NCI-H146 treated with DMSO at 0.1 percent for 48 hours (cell line): ENCODE results near the gene SAFB2.
A peak's percentile ranks its signal among the peaks of the same experiment; 100 is the strongest.

Experiments
- DNase-seq: peaks from one replicate; lab custom pipeline; 2025; ENCODE audit not compliant: unreplicated experiment; lab: John Stamatoyannopoulos, UW

Gene SAFB2

GRCh38 chr19:5622465-5623396 is at the start of gene SAFB2, which contains the start of gene SAFB:
SAFB2 (minus strand) TSS chr19:5622776; CDS start chr19:5622715, 61 bp downstream.
SAFB (plus strand) TSS chr19:5623083; CDS start chr19:5623206, 123 bp downstream.
- peak; percentile 88 for DNase-seq

GRCh38 chr19:5671600-5671999 is 49.0 kb upstream of the SAFB2 start:
- no peak for DNase-seq

DNA sequence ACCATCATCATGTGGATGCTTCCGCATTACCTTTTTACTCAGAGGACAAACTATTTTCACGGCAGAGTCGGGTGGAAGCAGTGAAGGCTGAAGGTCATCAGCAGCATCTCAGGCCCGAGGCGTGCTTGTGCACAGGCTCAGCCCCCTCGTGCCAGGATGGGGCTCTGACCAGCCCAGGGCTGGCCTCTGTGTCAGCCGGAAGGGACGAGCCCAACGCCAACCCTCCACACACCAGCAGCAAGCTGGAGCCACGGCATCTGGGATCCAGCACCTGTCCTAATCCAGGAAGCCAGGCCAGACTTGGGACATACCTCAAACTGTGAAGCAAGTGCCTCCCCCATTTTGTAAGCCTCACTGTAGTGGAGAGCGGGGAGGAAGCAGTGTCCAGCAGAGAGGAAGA is 46.6 kb upstream of the SAFB2 start:
- no peak for DNase-seq

GRCh38 chr19:5667751-5668271 is 45.2 kb upstream of the SAFB2 start:
- no peak for DNase-seq

- no peak for DNase-seq
Observed at GRCh38 chr19:5666921-5667610, 44.5 kb upstream of the SAFB2 start.

DNA sequence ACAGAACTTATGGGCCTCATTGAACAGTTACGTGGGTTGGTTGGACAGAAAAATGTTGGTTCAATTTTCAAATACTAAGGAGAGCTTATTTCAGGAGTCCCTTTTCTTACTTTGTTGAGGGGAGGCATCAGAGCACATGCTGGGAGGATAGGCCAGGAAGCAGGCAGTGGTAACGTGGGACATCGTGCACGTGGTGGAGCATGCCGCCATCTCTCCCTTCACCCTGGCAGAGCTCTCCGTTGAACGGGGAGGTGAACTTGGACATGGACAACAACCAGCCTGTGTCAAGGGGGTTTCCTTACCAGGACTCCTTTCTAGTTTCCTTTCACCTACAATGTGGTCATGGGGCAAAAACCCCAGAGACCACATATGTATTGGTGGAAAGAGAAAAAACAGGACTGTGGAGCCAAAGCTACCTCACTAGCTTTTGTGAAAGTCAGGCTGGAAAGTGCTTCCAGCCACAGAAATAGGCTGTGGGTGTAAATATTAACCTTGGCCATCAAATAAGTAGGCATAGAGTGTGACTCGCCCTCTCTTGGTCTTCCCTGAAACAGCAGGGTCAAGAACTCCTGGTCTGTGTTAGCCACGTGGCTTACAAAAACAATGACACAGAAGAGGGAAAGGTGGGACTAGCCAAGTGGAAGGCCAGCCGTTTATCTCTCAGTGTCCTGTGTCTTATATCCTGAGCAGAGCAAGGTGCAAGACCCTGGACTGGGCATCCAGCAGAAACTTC is 43.4 kb upstream of the SAFB2 start:
- DNase-seq: no peak

- no peak for DNase-seq
Observed at GRCh38 chr19:5664515-5664914, 41.9 kb upstream of the SAFB2 start.

GRCh38 chr19:5663904-5664303 is 41.3 kb upstream of the SAFB2 start:
- DNase-seq: no peak

- no peak for DNase-seq
Observed at GRCh38 chr19:5661483-5661882, 38.9 kb upstream of the SAFB2 start.

GRCh38 chr19:5655412-5655811 is 32.8 kb upstream of the SAFB2 start:
- DNase-seq: no peak

DNA sequence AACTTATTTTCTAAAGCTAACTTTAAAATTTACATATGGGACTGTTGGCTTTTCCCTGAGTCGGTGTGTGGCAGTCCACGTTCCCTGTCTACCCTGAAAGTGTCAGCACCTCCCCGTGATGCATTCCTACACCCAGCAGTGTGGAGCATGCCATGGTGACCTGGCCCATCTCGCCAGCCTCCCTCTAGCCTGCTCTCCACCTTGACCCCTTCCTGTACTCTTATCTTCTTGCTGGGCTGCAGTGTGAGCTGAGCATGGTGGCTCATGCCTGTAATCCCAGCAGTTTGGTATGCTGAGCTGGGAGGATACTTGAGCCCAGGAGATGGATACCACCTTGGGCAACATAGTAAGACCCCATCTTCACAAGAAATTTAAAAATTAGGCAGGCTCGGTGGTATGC is 32.4 kb upstream of the SAFB2 start:
- DNase-seq: no peak

GRCh38 chr19:5652261-5652660 is 29.7 kb upstream of the SAFB2 start:
- DNase-seq: no peak

- DNase-seq: no peak
Observed at GRCh38 chr19:5651361-5651760, 28.8 kb upstream of the SAFB2 start.

- no peak for DNase-seq
Observed at GRCh38 chr19:5648464-5648863, 25.9 kb upstream of the SAFB2 start.

DNA sequence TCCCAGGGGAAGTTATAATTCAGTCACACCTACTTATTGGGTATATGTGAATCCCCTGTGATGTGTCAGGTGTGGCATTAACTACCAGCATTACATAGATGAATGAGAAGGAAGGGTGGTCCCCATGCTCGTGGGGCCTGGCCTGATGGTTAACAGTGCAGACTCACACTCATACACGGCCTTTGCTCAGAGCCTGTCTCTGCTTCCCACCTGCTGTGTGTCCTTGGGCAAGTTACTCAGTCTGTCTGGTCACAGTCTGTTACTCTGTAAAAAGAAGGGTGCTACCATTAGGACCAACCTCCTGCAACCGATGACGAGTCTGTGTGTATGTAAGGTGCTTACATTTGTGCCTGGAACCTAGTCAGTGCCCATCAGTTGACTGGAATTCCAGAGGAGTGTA is 24.1 kb upstream of the SAFB2 start:
- no peak for DNase-seq

GRCh38 chr19:5645409-5645808 is 22.8 kb upstream of the SAFB2 start:
- peak; percentile 16 for DNase-seq

DNA sequence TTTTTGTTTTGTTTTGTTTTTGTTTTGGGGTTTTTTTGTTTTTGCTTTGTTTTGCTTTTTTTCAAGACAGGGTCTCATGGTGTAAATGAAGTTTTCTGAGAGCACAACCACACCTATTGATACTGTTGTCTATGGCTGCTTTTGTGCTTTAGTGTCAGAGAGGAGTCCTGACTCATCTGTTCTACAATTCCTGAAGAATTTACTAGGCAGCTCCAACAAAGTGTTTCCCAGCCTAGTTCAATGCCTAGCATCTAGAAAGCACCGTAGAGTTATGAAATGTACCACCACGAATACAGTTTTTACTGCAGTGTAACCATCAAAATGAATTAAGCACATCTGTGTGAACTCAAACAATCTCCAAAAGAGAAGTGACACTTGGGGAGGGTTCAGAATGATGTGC is 21.5 kb upstream of the SAFB2 start:
- DNase-seq: no peak

- DNase-seq: no peak
Observed at GRCh38 chr19:5643060-5643459, 20.5 kb upstream of the SAFB2 start.

GRCh38 chr19:5642204-5642603 is 19.6 kb upstream of the SAFB2 start:
- no peak for DNase-seq

- DNase-seq: no peak
Observed at GRCh38 chr19:5641171-5641570, 18.6 kb upstream of the SAFB2 start.

DNA sequence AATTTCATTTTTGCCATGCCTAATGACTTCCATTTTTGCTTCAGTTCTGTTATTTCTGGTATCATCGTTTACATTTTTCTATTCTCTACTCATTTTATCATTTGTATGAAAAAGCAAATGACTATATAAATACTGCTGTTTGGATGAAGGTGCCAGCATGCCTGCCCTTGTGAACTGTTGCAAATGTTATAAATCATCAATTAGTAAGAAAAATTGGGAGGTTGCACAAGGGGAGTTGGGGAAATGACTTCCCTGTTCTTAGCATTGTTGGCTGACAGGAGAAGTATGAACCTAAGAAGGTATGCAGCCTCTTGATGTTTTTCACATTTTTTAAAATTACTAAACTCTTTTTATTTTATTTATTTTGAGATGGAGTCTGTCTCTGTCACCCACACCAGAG is 15.4 kb upstream of the SAFB2 start:
- DNase-seq: no peak
